SK-N-SH (cell line): ENCODE results near the gene ARMH3. TPM values are rescaled to one million over a fixed set of nuclear protein-coding genes. Genes with fewer than 3 reads are reported as not detected.

Experiments used
- CTCF ChIA-PET: fragments of 300-600, 350-600 bp; formaldehyde crosslinking; extraction: SDS; loops from one replicate; lab custom pipeline; 2021; lab: Yijun Ruan, JAX
- POLR2A ChIA-PET: fragments of 350-600 bp; sonication (Branson Sonifier 250); formaldehyde crosslinking; extraction: SDS; loops from one replicate; lab custom pipeline; 2020; ENCODE audit warnings: antibody characterized with exemption, inconsistent platforms; lab: Yijun Ruan, JAX
- DNase-seq: peaks from one replicate; pipeline ENCODE4 v3.0.0; 2012
- H2AFZ ChIP-seq: fragments of 200-600 bp; sonication (generic); 2 replicates; pipeline ENCODE4 v1.8.1; 2016; ENCODE audit warnings: antibody characterized with exemption, mild to moderate bottlenecking, low read depth
- H3F3A ChIP-seq: fragments of 200-600 bp; sonication (generic); replicated peaks from 2 replicates; pipeline ENCODE3; 2016; ENCODE audit warnings: antibody characterized with exemption, mild to moderate bottlenecking; ENCODE audit not compliant: insufficient read depth
- H3K27ac ChIP-seq, 2 experiments: fragments of 200-500 bp in 1 of 2; fragments of 200-600 bp in 1 of 2; sonication (Bioruptor generic) in 1 of 2; sonication (generic), shearing (Covaris generic) in 1 of 2; 2 replicates each; pipeline versions ENCODE4 v1.5.1 to v1.6.1; 2014 to 2016; ENCODE audit warnings: low read depth in 2 of 2, inconsistent platforms in 1 of 2, low read length in 1 of 2, mild to moderate bottlenecking in 1 of 2, mixed read lengths in 1 of 2
- H3K27me3 ChIP-seq: fragments of 200-600 bp; sonication (generic), shearing (Covaris generic); 2 replicates; pipeline ENCODE4 v1.6.1; 2016; ENCODE audit warnings: mixed run types; ENCODE audit not compliant: insufficient read depth
- H3K36me3 ChIP-seq, 2 experiments: fragments of 200-500 bp in 1 of 2; fragments of 200-600 bp in 1 of 2; sonication (Bioruptor generic) in 1 of 2; sonication (generic) in 1 of 2; replicated peaks in 1 of 2; 2 replicates each; pipeline versions ENCODE3 to v1.5.1; 2014 to 2016; ENCODE audit warnings: low read length in 1 of 2, mild to moderate bottlenecking in 1 of 2; ENCODE audit not compliant: insufficient read depth in 2 of 2, control insufficient read depth in 1 of 2
- H3K4me1 ChIP-seq, 2 experiments: fragments of 200-500 bp in 1 of 2; fragments of 200-600 bp in 1 of 2; sonication (Bioruptor generic) in 1 of 2; sonication (generic), shearing (Covaris generic) in 1 of 2; 2 replicates each; pipeline versions ENCODE4 v1.5.1 to v1.6.1; 2014 to 2016; ENCODE audit warnings: low read depth in 1 of 2, low read length in 1 of 2, mixed run types in 1 of 2; ENCODE audit not compliant: insufficient read depth in 2 of 2, control insufficient read depth in 1 of 2
- H3K4me2 ChIP-seq: fragments of 200-600 bp; sonication (generic), shearing (Covaris generic); 2 replicates; pipeline ENCODE4 v1.6.1; 2017; ENCODE audit warnings: mixed run types
- H3K4me3 ChIP-seq, 2 experiments: fragments of 200-500 bp in 1 of 2; fragments of 200-600 bp in 1 of 2; sonication (Bioruptor generic) in 1 of 2; sonication (generic), shearing (Covaris generic) in 1 of 2; 2 replicates each; pipeline versions ENCODE4 v1.5.1 to v1.8.1; 2014 to 2016; ENCODE audit warnings: low read depth in 2 of 2, inconsistent platforms in 1 of 2, low read length in 1 of 2, mild to moderate bottlenecking in 1 of 2, mixed read lengths in 1 of 2, moderate library complexity in 1 of 2
- H3K79me2 ChIP-seq: fragments of 200-600 bp; sonication (generic); 2 replicates; pipeline ENCODE4 v1.8.1; 2017; ENCODE audit warnings: mild to moderate bottlenecking; ENCODE audit not compliant: insufficient read depth
- H3K9ac ChIP-seq: fragments of 200-600 bp; sonication (generic); 2 replicates; pipeline ENCODE4 v1.6.1; 2017; ENCODE audit warnings: mixed run types
- H3K9me2 ChIP-seq: fragments of 200-600 bp; sonication (generic); 2 replicates; pipeline ENCODE4 v1.6.1; 2017; ENCODE audit warnings: mixed run types
- H3K9me3 ChIP-seq: fragments of 200-600 bp; sonication (generic); 2 replicates; pipeline ENCODE4 v1.6.1; 2017; ENCODE audit warnings: mixed run types, mild to moderate bottlenecking, moderate library complexity
- H4K20me1 ChIP-seq: fragments of 200-600 bp; sonication (generic); 2 replicates; pipeline ENCODE4 v1.6.1; 2017; ENCODE audit warnings: mild to moderate bottlenecking, mixed run types; ENCODE audit not compliant: insufficient read depth
- CHD2 ChIP-seq: fragments of 150-350 bp; IDR thresholded peaks from 2 replicates; pipeline ENCODE4 v1.6.1; 2018; ENCODE audit warnings: low read length; ENCODE audit not compliant: partially characterized antibody
- CTCF ChIP-seq: fragments of 200-600 bp; sonication (generic); IDR thresholded peaks from 2 replicates; pipeline ENCODE4 v1.6.1; 2017; ENCODE audit warnings: antibody characterized with exemption, mild to moderate bottlenecking, moderate library complexity
- EZH2phosphoT487 ChIP-seq: fragments of 200-600 bp; sonication (generic); IDR thresholded peaks from 2 replicates; pipeline ENCODE4 v1.6.1; 2017; ENCODE audit warnings: low read depth, mixed run types, mild to moderate bottlenecking, antibody characterized with exemption, moderate library complexity, borderline replicate concordance
- FOXJ3 ChIP-seq: sonication (generic); formaldehyde crosslinking; IDR thresholded peaks from 2 replicates; pipeline ENCODE4 v1.5.1; 2020; ENCODE audit warnings: mild to moderate bottlenecking, missing genetic modification reagents
- GATA2 ChIP-seq: sonication (generic); formaldehyde crosslinking; IDR thresholded peaks from 2 replicates; pipeline ENCODE4 v1.5.0; 2020; ENCODE audit warnings: mild to moderate bottlenecking, missing genetic modification reagents
- IRF3 ChIP-seq: fragments of 150-350 bp; IDR thresholded peaks from 2 replicates; pipeline ENCODE4 v1.6.1; 2016; ENCODE audit warnings: mild to moderate bottlenecking, low read depth, low read length
- MAX ChIP-seq: IDR thresholded peaks from 2 replicates; pipeline ENCODE4 v1.4.0; 2012; ENCODE audit warnings: low read depth
- MXI1 ChIP-seq: IDR thresholded peaks from 2 replicates; pipeline ENCODE4 v1.6.1; 2012; ENCODE audit warnings: mild to moderate bottlenecking, low read depth, low read length, improper control_type of control experiment
- NFIC ChIP-seq: IDR thresholded peaks from 2 replicates; pipeline ENCODE4 v1.4.0; 2012; ENCODE audit warnings: borderline replicate concordance
- PBX3 ChIP-seq: IDR thresholded peaks from 2 replicates; pipeline ENCODE4; 2012
- POLR2AphosphoS5 ChIP-seq: IDR thresholded peaks from 2 replicates; pipeline ENCODE4 v1.6.1; 2012; ENCODE audit warnings: low read depth, low read length
- RAD21 ChIP-seq: IDR thresholded peaks from 2 replicates; pipeline ENCODE4 v1.6.1; 2012; ENCODE audit warnings: mild to moderate bottlenecking, low read length
- RCOR1 ChIP-seq: fragments of 150-350 bp; IDR thresholded peaks from 2 replicates; pipeline ENCODE4 v1.6.1; 2017; ENCODE audit warnings: antibody characterized with exemption, low read length
- RFX5 ChIP-seq: IDR thresholded peaks from 2 replicates; pipeline ENCODE4 v1.6.1; 2012; ENCODE audit warnings: mild to moderate bottlenecking, improper control_type of control experiment, low read length
- SIN3A ChIP-seq: IDR thresholded peaks from 2 replicates; pipeline ENCODE4 v1.6.1; 2012; ENCODE audit warnings: low read depth, mild to moderate bottlenecking, low read length, moderate library complexity, borderline replicate concordance
- SMC3 ChIP-seq: IDR thresholded peaks from 2 replicates; pipeline ENCODE4 v1.6.1; 2012; ENCODE audit warnings: low read depth, low read length, improper control_type of control experiment
- TAF1 ChIP-seq: IDR thresholded peaks from 2 replicates; pipeline ENCODE4 v1.6.1; 2012; ENCODE audit warnings: low read depth, mild to moderate bottlenecking, low read length, moderate library complexity, borderline replicate concordance
- TCF12 ChIP-seq: IDR thresholded peaks from 2 replicates; pipeline ENCODE4 v1.4.0; 2012
- USF1 ChIP-seq: IDR thresholded peaks from 2 replicates; pipeline ENCODE4 v1.4.0; 2012; ENCODE audit warnings: low read depth, borderline replicate concordance
- WGBS: methylation state at CpG from one replicate; pipeline ENCODE4 v1.1.6; 2017; ENCODE audit warnings: low lambda C conversion rate; 5-methylcytosine and 5-hydroxymethylcytosine counted together
- polyA plus RNA-seq, 3 experiments: library from polyadenylated mRNA; depleted of rRNA; stranded (reverse); fragments of >200 nt; gene quantifications; 2 replicates each; pipeline ENCODE4 v1.2.3, GENCODE V29; 2012

The ARMH3 gene
- polyA plus RNA-seq, 1 of the 3 experiments (the other 2 are of a cell fraction): 12.1 TPM

- H4K20me1 ChIP-seq: no peaks in the 10 kb centered on the region
- ChIA-PET CTCF (interaction anchor here (1.3 to 1.4 kb wide), 2 partner anchors 42 to 78 kb away, joined by 3 to 4 read pairs; no protein-coding TSS in a partner anchor), POLR2A (no interaction called here)
- H3K4me2 ChIP-seq: no peak overlapping the region
- H3K36me3 ChIP-seq: peaks cover 0 to 12% of the 10 kb centered on the region in 2 experiments
- H3K9me2 ChIP-seq: no peaks in the 10 kb centered on the region
- H3K4me1 ChIP-seq: 0 out of 4 replicates have a peak, but pooled peaks cover 0 to 3% of the 10 kb centered on the region in 2 experiments
- 98% methylated on average over 4 of the region's 4 CpGs for WGBS
- peaks cover 3% of the 10 kb centered on the region for H3F3A ChIP-seq
- H3K27ac ChIP-seq: no peak overlapping the region
- H3K27me3 ChIP-seq: no peaks in the 10 kb centered on the region
- H3K9me3 ChIP-seq: no peaks in the 10 kb centered on the region
- H3K4me3 ChIP-seq: no peak overlapping the region
- H2AFZ ChIP-seq: no peak overlapping the region
- no peak for TF ChIP-seq MXI1
- no peak for TF ChIP-seq USF1
- no peak for TF ChIP-seq NFIC
- no peak for TF ChIP-seq FOXJ3
- no peak for TF ChIP-seq CTCF
- no peak for TF ChIP-seq TAF1
- no peak for TF ChIP-seq RFX5
- TF ChIP-seq RCOR1: no peak
- H3K79me2 ChIP-seq: no peaks in the 10 kb centered on the region
- H3K9ac ChIP-seq: no peak overlapping the region
- DNase-seq: no peak
These were observed 123.8 kb downstream of the ARMH3 start for GRCh38 chr10:101932183-101932582.

GRCh38 chr10:101925027-101925426, 130.9 kb downstream of the ARMH3 start:
- H2AFZ ChIP-seq: no peak overlapping the region
- H3K4me3 ChIP-seq: no peak overlapping the region
- H3K9ac ChIP-seq: no peak overlapping the region
- H3K9me2 ChIP-seq: no peaks in the 10 kb centered on the region
- no peak for DNase-seq
- H4K20me1 ChIP-seq: no peaks in the 10 kb centered on the region
- no peaks in the 10 kb centered on the region for H3K79me2 ChIP-seq
- no peak for TF ChIP-seq TAF1
- TF ChIP-seq RFX5: no peak
- TF ChIP-seq EZH2phosphoT487: no peak
- no peak for TF ChIP-seq MXI1
- no peak for TF ChIP-seq RAD21
- TF ChIP-seq RCOR1: no peak
- TF ChIP-seq PBX3: no peak
- TF ChIP-seq MAX: no peak
- no peak for TF ChIP-seq IRF3
- TF ChIP-seq CTCF: no peak
- TF ChIP-seq TCF12: no peak
- TF ChIP-seq POLR2AphosphoS5: no peak
- no peak for TF ChIP-seq SIN3A
- TF ChIP-seq CHD2: no peak
- no peak for TF ChIP-seq SMC3
- no peak for TF ChIP-seq GATA2 (CRISPR knock-in tag)
- TF ChIP-seq NFIC: no peak
- TF ChIP-seq, all 33 proteins: peak for 0
- peaks cover 0 to 5% of the 10 kb centered on the region in 2 experiments for H3K36me3 ChIP-seq
- H3K4me2 ChIP-seq: no peak overlapping the region
- no peaks in the 10 kb centered on the region for H3K4me1 ChIP-seq
- no peaks in the 10 kb centered on the region for H3F3A ChIP-seq
- WGBS: 95% methylated on average over 2 of the region's 2 CpGs
- CTCF ChIA-PET: interaction anchor here (0.5 to 1.8 kb wide), 3 partner anchors 36 to 84 kb away, joined by 3 to 5 read pairs (median 4); no protein-coding TSS in a partner anchor
- POLR2A ChIA-PET: no interaction called here
- H3K9me3 ChIP-seq: no peaks in the 10 kb centered on the region
- no peaks in the 10 kb centered on the region for H3K27me3 ChIP-seq
- H3K27ac ChIP-seq: no peak overlapping the region
